Activated T-cell treated with anti-CD3 and anti-CD28 coated beads, Interleukin-2, amount 50 U/mL, for 24 hours (primary cell): ENCODE results near the gene CCSER2.
"Not testable (repeated sequence)": the region's sequence is repeated elsewhere in the genome, so short reads cannot be mapped to it uniquely, and the experiment has no call there.

Source experiments
- DNase-seq: peaks from one replicate; pipeline ENCODE4 v3.0.0-alpha.2; 2020
- H3K27ac Mint-ChIP-seq: 2 replicates; pipeline ENCODE4 v1.8.0; 2020; ENCODE audit warnings: mild to moderate bottlenecking, mixed read lengths
- H3K27me3 Mint-ChIP-seq: 2 replicates; pipeline ENCODE4 v1.8.0; 2020; ENCODE audit warnings: mixed read lengths
- H3K36me3 Mint-ChIP-seq: 2 replicates; pipeline ENCODE4 v1.8.0; 2020; ENCODE audit warnings: low read depth, mixed read lengths
- H3K4me1 Mint-ChIP-seq: 2 replicates; pipeline ENCODE4 v1.8.0; 2020; ENCODE audit warnings: low read depth, mixed read lengths
- H3K4me3 Mint-ChIP-seq: 2 replicates; pipeline ENCODE4 v1.8.0; 2020; ENCODE audit warnings: mild to moderate bottlenecking, moderate library complexity, mixed read lengths
- H3K9me3 Mint-ChIP-seq: 2 replicates; pipeline ENCODE4 v1.8.0; 2020; ENCODE audit warnings: mixed read lengths

CCSER2 gene

GRCh38 chr10:84407388-84408049 lies 79.1 kb downstream of the CCSER2 start:
- Mint-ChIP-seq H3K27ac (no peak overlapping the region), H3K27me3 (no peaks in the 10 kb centered on the region), H3K36me3 (peaks cover 67% of the 10 kb centered on the region), H3K4me3 (no peak overlapping the region), H3K9me3 (peaks cover 26% of the 10 kb centered on the region), H3K4me1 (peaks cover 66% of the 10 kb centered on the region)
- no peak for DNase-seq

- peak overlapping the region; percentile 58 for H3K27ac Mint-ChIP-seq
- no peak for DNase-seq
- no peaks in the 10 kb centered on the region for H3K27me3 Mint-ChIP-seq
- H3K4me1 Mint-ChIP-seq: peaks cover 45% of the 10 kb centered on the region
- H3K36me3 Mint-ChIP-seq: peaks cover 83% of the 10 kb centered on the region
- peaks cover 42% of the 10 kb centered on the region for H3K9me3 Mint-ChIP-seq
- H3K4me3 Mint-ChIP-seq: no peak overlapping the region
These were observed 84.1 kb downstream of the CCSER2 start for GRCh38 chr10:84412482-84412881.

- Mint-ChIP-seq H3K4me1 (peaks cover 40% of the 10 kb centered on the region), H3K9me3 (peaks cover 43% of the 10 kb centered on the region), H3K36me3 (peaks cover 92% of the 10 kb centered on the region)
- not testable (repeated sequence) for H3K27ac Mint-ChIP-seq, DNase-seq, H3K27me3 Mint-ChIP-seq, H3K4me3 Mint-ChIP-seq
These were observed 85.7 kb downstream of the CCSER2 start for GRCh38 chr10:84414110-84414509.

GRCh38 chr10:84415539-84416244 lies 87.3 kb downstream of the CCSER2 start:
- H3K27ac Mint-ChIP-seq: no peak overlapping the region
- H3K9me3 Mint-ChIP-seq: peaks cover 47% of the 10 kb centered on the region
- no peaks in the 10 kb centered on the region for H3K27me3 Mint-ChIP-seq
- no peak for DNase-seq
- H3K4me1 Mint-ChIP-seq: peaks cover 34% of the 10 kb centered on the region
- peaks cover 96% of the 10 kb centered on the region for H3K36me3 Mint-ChIP-seq
- no peak overlapping the region for H3K4me3 Mint-ChIP-seq

- Mint-ChIP-seq H3K9me3 (peaks cover 47% of the 10 kb centered on the region), H3K36me3 (peaks cover 96% of the 10 kb centered on the region), H3K27me3 (no peaks in the 10 kb centered on the region), H3K4me3 (no peak overlapping the region), H3K27ac (no peak overlapping the region), H3K4me1 (peaks cover 33% of the 10 kb centered on the region)
- DNase-seq: no peak
These were observed 87.8 kb downstream of the CCSER2 start for GRCh38 chr10:84416245-84416555.

- Mint-ChIP-seq H3K4me3 (no peak overlapping the region), H3K36me3 (peaks cover 69% of the 10 kb centered on the region), H3K9me3 (peaks cover 24% of the 10 kb centered on the region), H3K27me3 (no peaks in the 10 kb centered on the region), H3K27ac (no peak overlapping the region), H3K4me1 (peaks cover 43% of the 10 kb centered on the region)
- DNase-seq: no peak
These were observed 95.3 kb downstream of the CCSER2 start for GRCh38 chr10:84423719-84424118.

- H3K27me3 Mint-ChIP-seq: no peaks in the 10 kb centered on the region
- H3K36me3 Mint-ChIP-seq: peaks cover 61% of the 10 kb centered on the region
- peaks cover 52% of the 10 kb centered on the region for H3K4me1 Mint-ChIP-seq
- H3K9me3 Mint-ChIP-seq: peaks cover 18% of the 10 kb centered on the region
- peak overlapping the region; percentile 79 for H3K27ac Mint-ChIP-seq
- DNase-seq: no peak
- peak overlapping the region; percentile 18 for H3K4me3 Mint-ChIP-seq
These were observed 96.4 kb downstream of the CCSER2 start for GRCh38 chr10:84424731-84425167.

- Mint-ChIP-seq H3K27me3 (no peaks in the 10 kb centered on the region), H3K4me3 (no peak overlapping the region), H3K4me1 (peaks cover 54% of the 10 kb centered on the region), H3K27ac (no peak overlapping the region), H3K36me3 (peaks cover 51% of the 10 kb centered on the region), H3K9me3 (no peaks in the 10 kb centered on the region)
- DNase-seq: no peak
These were observed 99.7 kb downstream of the CCSER2 start for GRCh38 chr10:84427903-84428650.

- Mint-ChIP-seq H3K4me3 (no peak overlapping the region), H3K36me3 (peaks cover 50% of the 10 kb centered on the region), H3K27ac (no peak overlapping the region), H3K4me1 (peaks cover 51% of the 10 kb centered on the region), H3K27me3 (no peaks in the 10 kb centered on the region), H3K9me3 (no peaks in the 10 kb centered on the region)
- DNase-seq: no peak
These were observed 100.3 kb downstream of the CCSER2 start for GRCh38 chr10:84428711-84429110.

- H3K9me3 Mint-ChIP-seq: no peaks in the 10 kb centered on the region
- no peaks in the 10 kb centered on the region for H3K27me3 Mint-ChIP-seq
- peaks cover 52% of the 10 kb centered on the region for H3K36me3 Mint-ChIP-seq
- no peak overlapping the region for H3K27ac Mint-ChIP-seq
- peaks cover 44% of the 10 kb centered on the region for H3K4me1 Mint-ChIP-seq
- no peak overlapping the region for H3K4me3 Mint-ChIP-seq
- DNase-seq: peak; percentile 67
These were observed 101.6 kb downstream of the CCSER2 start for GRCh38 chr10:84429926-84430520.

- no peaks in the 10 kb centered on the region for H3K27me3 Mint-ChIP-seq
- H3K27ac Mint-ChIP-seq: no peak overlapping the region
- H3K9me3 Mint-ChIP-seq: no peaks in the 10 kb centered on the region
- H3K4me1 Mint-ChIP-seq: peaks cover 34% of the 10 kb centered on the region
- no peak for DNase-seq
- no peak overlapping the region for H3K4me3 Mint-ChIP-seq
- peaks cover 51% of the 10 kb centered on the region for H3K36me3 Mint-ChIP-seq
These were observed 104.5 kb downstream of the CCSER2 start for GRCh38 chr10:84432891-84433290.

- H3K27ac Mint-ChIP-seq: no peak overlapping the region
- H3K9me3 Mint-ChIP-seq: no peaks in the 10 kb centered on the region
- no peak overlapping the region for H3K4me3 Mint-ChIP-seq
- DNase-seq: no peak
- peaks cover 81% of the 10 kb centered on the region for H3K36me3 Mint-ChIP-seq
- H3K4me1 Mint-ChIP-seq: peaks cover 2% of the 10 kb centered on the region
- no peaks in the 10 kb centered on the region for H3K27me3 Mint-ChIP-seq
These were observed 112.4 kb downstream of the CCSER2 start for GRCh38 chr10:84440781-84441180.

GRCh38 chr10:84447701-84448400 lies 119.5 kb downstream of the CCSER2 start:
- Mint-ChIP-seq H3K27ac (no peak overlapping the region), H3K4me3 (no peak overlapping the region), H3K36me3 (peaks cover 71% of the 10 kb centered on the region), H3K27me3 (no peaks in the 10 kb centered on the region), H3K4me1 (peaks cover 9% of the 10 kb centered on the region), H3K9me3 (no peaks in the 10 kb centered on the region)
- no peak for DNase-seq

GRCh38 chr10:84449351-84449750 lies 121.0 kb downstream of the CCSER2 start:
- H3K4me3 Mint-ChIP-seq, DNase-seq, H3K9me3 Mint-ChIP-seq, H3K27ac Mint-ChIP-seq, H3K27me3 Mint-ChIP-seq, H3K4me1 Mint-ChIP-seq: not testable (repeated sequence)
- H3K36me3 Mint-ChIP-seq: peaks cover 72% of the 10 kb centered on the region
